GM23338 (cell line): ENCODE data around the gene JTB. TPM values are rescaled to one million over a fixed set of nuclear protein-coding genes. Genes with fewer than 3 reads are reported as not detected.

ENCODE experiments used
- ATAC-seq: fragments of 200-7000 bp; cut with Tn5 transposase; 3 replicates; pipeline ENCODE4 v1.9.1; 2020
- DNase-seq: peaks from one replicate; pipeline ENCODE4 v3.0.0-alpha.2; 2015; ENCODE audit warnings: low spot score
- H2AFZ ChIP-seq: fragments of 200-600 bp; sonication (generic); 2 replicates; pipeline ENCODE4 v1.8.0; 2016; ENCODE audit warnings: antibody characterized with exemption, mild to moderate bottlenecking, moderate library complexity
- H3F3A ChIP-seq: fragments of 200-600 bp; sonication (generic); replicated peaks from 2 replicates; pipeline ENCODE4 v1.8.0; 2017; ENCODE audit warnings: antibody characterized with exemption, mixed run types, low read depth
- H3K27ac ChIP-seq: fragments of 200-600 bp; sonication (generic); 2 replicates; pipeline ENCODE4 v1.6.1; 2016; ENCODE audit warnings: low read depth
- H3K27me3 ChIP-seq: fragments of 200-600 bp; sonication (generic); 2 replicates; pipeline ENCODE4 v1.8.0; 2016; ENCODE audit warnings: mild to moderate bottlenecking, mixed run types, moderate library complexity; ENCODE audit not compliant: insufficient read depth
- H3K36me3 ChIP-seq: fragments of 200-600 bp; sonication (generic); 2 replicates; pipeline ENCODE4 v1.8.0; 2016; ENCODE audit warnings: mild to moderate bottlenecking; ENCODE audit not compliant: insufficient read depth
- H3K4me1 ChIP-seq: fragments of 200-600 bp; sonication (generic); 2 replicates; pipeline ENCODE4 v1.8.0; 2016; ENCODE audit warnings: mild to moderate bottlenecking, moderate library complexity; ENCODE audit not compliant: insufficient read depth
- H3K4me2 ChIP-seq: fragments of 200-600 bp; sonication (generic); 2 replicates; pipeline ENCODE4 v1.7.1; 2017; ENCODE audit warnings: mixed run types
- H3K4me3 ChIP-seq: fragments of 200-600 bp; sonication (generic); 2 replicates; pipeline ENCODE4 v1.6.1; 2016; ENCODE audit warnings: mixed run types
- H3K79me2 ChIP-seq: fragments of 200-600 bp; sonication (generic); replicated peaks from 2 replicates; pipeline ENCODE4 v1.8.0; 2017; ENCODE audit warnings: mild to moderate bottlenecking; ENCODE audit not compliant: insufficient read depth
- H3K9me2 ChIP-seq: fragments of 200-600 bp; sonication (generic); 2 replicates; pipeline ENCODE4 v1.8.0; 2017; ENCODE audit not compliant: insufficient read depth
- H4K20me1 ChIP-seq: fragments of 200-600 bp; sonication (generic); replicated peaks from 2 replicates; pipeline ENCODE4 v1.8.0; 2017; ENCODE audit warnings: mild to moderate bottlenecking; ENCODE audit not compliant: insufficient read depth
- H3K27ac Mint-ChIP-seq: 2 replicates; pipeline ENCODE4 v1.8.0; 2020; ENCODE audit warnings: inconsistent platforms, mild to moderate bottlenecking, moderate library complexity, mixed read lengths
- H3K27me3 Mint-ChIP-seq: 3 replicates; pipeline ENCODE4 v1.8.0; 2022; ENCODE audit warnings: low read depth, mild to moderate bottlenecking, moderate library complexity, mixed read lengths, inconsistent platforms; ENCODE audit not compliant: insufficient read depth, poor library complexity
- H3K36me3 Mint-ChIP-seq: 3 replicates; pipeline ENCODE4 v1.8.0; 2021; ENCODE audit warnings: low read depth, mild to moderate bottlenecking, inconsistent platforms, moderate library complexity, mixed read lengths
- H3K4me1 Mint-ChIP-seq: 3 replicates; pipeline ENCODE4 v1.8.0; 2020; ENCODE audit warnings: mild to moderate bottlenecking, inconsistent platforms, mixed read lengths
- H3K4me3 Mint-ChIP-seq: 3 replicates; pipeline ENCODE4 v1.8.0; 2021; ENCODE audit warnings: moderate library complexity, mild to moderate bottlenecking, inconsistent platforms, mixed read lengths
- H3K9me3 Mint-ChIP-seq: 3 replicates; pipeline ENCODE4 v1.8.0; 2020; ENCODE audit warnings: moderate library complexity, mild to moderate bottlenecking, inconsistent platforms, mixed read lengths
- CREB1 ChIP-seq: fragments of 250-450 bp; sonication (Bioruptor Pico); IDR thresholded peaks from 2 replicates; pipeline ENCODE4 v1.5.0; 2020; ENCODE audit warnings: low read depth, mild to moderate bottlenecking, moderate library complexity
- CTCF ChIP-seq, 2 experiments: fragments of 200-600 bp in 1 of 2; sonication (generic) in 1 of 2; conservative IDR thresholded peaks; 2 replicates each; pipeline versions ENCODE4 v1.5.1 to v1.6.1; 2016 to 2017; ENCODE audit warnings: antibody characterized with exemption in 2 of 2, low read depth in 2 of 2, mild to moderate bottlenecking in 2 of 2, moderate library complexity in 1 of 2
- ETS1 ChIP-seq: IDR thresholded peaks from 2 replicates; pipeline ENCODE4 v1.6.1; 2016; ENCODE audit warnings: antibody characterized with exemption
- EZH2 ChIP-seq: fragments of 200-600 bp; sonication (generic); IDR thresholded peaks from one replicate; pipeline ENCODE4 v1.8.0; 2017; ENCODE audit warnings: antibody characterized with exemption, mild to moderate bottlenecking, low read depth; ENCODE audit not compliant: unreplicated experiment
- EZH2phosphoT487 ChIP-seq: fragments of 200-600 bp; sonication (generic); IDR thresholded peaks from one replicate; pipeline ENCODE4 v1.8.1; 2018; ENCODE audit warnings: antibody characterized with exemption; ENCODE audit not compliant: unreplicated experiment
- JUNB ChIP-seq: IDR thresholded peaks from one replicate; pipeline ENCODE4 v1.6.1; 2016; ENCODE audit warnings: antibody characterized with exemption; ENCODE audit not compliant: unreplicated experiment
- NANOG ChIP-seq: IDR thresholded peaks from 2 replicates; pipeline ENCODE4 v1.6.1; 2016; ENCODE audit warnings: antibody characterized with exemption, borderline replicate concordance
- POLR2AphosphoS5 ChIP-seq: IDR thresholded peaks from 2 replicates; pipeline ENCODE4 v1.6.1; 2016; ENCODE audit warnings: antibody characterized with exemption, low read depth
- REST ChIP-seq: IDR thresholded peaks from one replicate; pipeline ENCODE4 v1.6.1; 2018; ENCODE audit warnings: antibody characterized with exemption; ENCODE audit not compliant: unreplicated experiment
- STAT1 ChIP-seq: IDR thresholded peaks from one replicate; pipeline ENCODE4 v1.6.1; 2016; ENCODE audit warnings: antibody characterized with exemption; ENCODE audit not compliant: unreplicated experiment
- ZNF114 ChIP-seq: fragments of 250-450 bp; sonication (Bioruptor Pico); IDR thresholded peaks from 2 replicates; pipeline ENCODE4 v1.5.0; 2020; ENCODE audit warnings: mild to moderate bottlenecking, moderate library complexity
- ZNF331 ChIP-seq: fragments of 250-450 bp; sonication (Bioruptor Pico); IDR thresholded peaks from 2 replicates; pipeline ENCODE4 v1.5.0; 2020; ENCODE audit warnings: low read depth, mild to moderate bottlenecking, moderate library complexity
- ZNF462 ChIP-seq: fragments of 250-450 bp; sonication (Bioruptor Pico); IDR thresholded peaks from 2 replicates; pipeline ENCODE4 v1.5.0; 2020; ENCODE audit warnings: mild to moderate bottlenecking, moderate library complexity
- polyA plus RNA-seq: library from polyadenylated mRNA; unstranded; fragments of >200 nt; fragmentation: Nextera tagmentation; extraction: Ambion mirVana; gene quantifications from 2 replicates; pipeline ENCODE4 v1.2.1, GENCODE V29; 2016
- total RNA-seq: library from RNA; depleted of rRNA; stranded (reverse); fragments of >200 nt; shearing (Covaris generic); gene quantifications from 2 replicates; pipeline ENCODE4 v1.2.3, GENCODE V29; 2014

The JTB gene
- total and polyA plus RNA-seq, 2 experiments from 2014 or later, result 140 to 208 TPM

GRCh38 chr1:153990468-153991150 is 13.1 kb upstream of the JTB start, which contains the start of gene RPS27:
Gene RPS27, plus strand, starts transcription at chr1:153990762. Its CDS starts 35 bp downstream, at chr1:153990797.
- Mint-ChIP-seq H3K4me3 (peak within 1 kb of the TSS; percentile 98), H3K36me3 (peaks cover 52% of the 10 kb centered on the region), H3K27me3 (peaks cover 22% of the 10 kb centered on the region), H3K4me1 (peaks cover 24% of the 10 kb centered on the region), H3K9me3 (peaks cover 6% of the 10 kb centered on the region; the same call in 2 of the 3 replicates), H3K27ac (peak within 1 kb of the TSS; percentile 99)
- no peaks in the 10 kb centered on the region for H3K27me3 ChIP-seq
- ATAC-seq (peak; percentile 38), DNase-seq (peak; percentile 100)
- H3K4me3 ChIP-seq, result peak within 1 kb of the TSS; percentile 72
- peaks cover 38% of the 10 kb centered on the region for H3F3A ChIP-seq
- H3K36me3 ChIP-seq, result peaks cover 38% of the 10 kb centered on the region
- peak within 1 kb of the TSS; percentile 90 for H3K27ac ChIP-seq
- peak within 1 kb of the TSS; percentile 100 for H3K4me2 ChIP-seq
- peaks cover 26% of the 10 kb centered on the region for H3K79me2 ChIP-seq
- peaks cover 27% of the 10 kb centered on the region for H4K20me1 ChIP-seq
- no peak within 1 kb of the TSS for H2AFZ ChIP-seq
- TF ChIP-seq CREB1 (CRISPR knock-in tag), result peak; percentile 95
- peak; percentile 100 for TF ChIP-seq POLR2AphosphoS5
- no peak for TF ChIP-seq NANOG
- TF ChIP-seq JUNB, result no peak
- TF ChIP-seq CTCF (conservative IDR thresholded peaks at IDR 0.05; ENCODE audit: low read depth in 2 of 2), result no peak
- no peak for TF ChIP-seq EZH2phosphoT487
- TF ChIP-seq ZNF331 (CRISPR knock-in tag), result no peak
- TF ChIP-seq EZH2, result no peak
- TF ChIP-seq ZNF462 (CRISPR knock-in tag), result no peak
- TF ChIP-seq ZNF114 (CRISPR knock-in tag), result peak; percentile 99
- TF ChIP-seq ETS1, result peak; percentile 98
- TF ChIP-seq STAT1, result no peak
- TF ChIP-seq REST, result no peak
- no peaks in the 10 kb centered on the region for H3K9me2 ChIP-seq
- peaks cover 17% of the 10 kb centered on the region for H3K4me1 ChIP-seq
